HUES48 (cell line): ENCODE measurements around the gene ACOXL.

Source experiments
- H3K27ac ChIP-seq: one replicate; pipeline ENCODE4 v1.7.0; 2013; ENCODE audit warnings: low read depth, low read length, inconsistent platforms
- H3K27me3 ChIP-seq: 2 replicates; pipeline ENCODE4 v1.6.1; 2013; ENCODE audit warnings: mild to moderate bottlenecking, low read length; ENCODE audit not compliant: control insufficient read depth, insufficient read depth
- H3K36me3 ChIP-seq: 2 replicates; pipeline ENCODE4 v1.6.1; 2013; ENCODE audit warnings: low read length; ENCODE audit not compliant: control insufficient read depth, insufficient read depth
- H3K4me1 ChIP-seq: 2 replicates; pipeline ENCODE4 v1.6.1; 2013; ENCODE audit warnings: mild to moderate bottlenecking, low read length; ENCODE audit not compliant: control insufficient read depth, insufficient read depth
- H3K4me3 ChIP-seq: 2 replicates; pipeline ENCODE4 v1.5.1; 2013; ENCODE audit warnings: mild to moderate bottlenecking, low read depth, low read length
- H3K9ac ChIP-seq: 2 replicates; pipeline ENCODE4 v1.6.1; 2013; ENCODE audit warnings: mild to moderate bottlenecking, low read depth, low read length, moderate library complexity
- H3K9me3 ChIP-seq: 2 replicates; pipeline ENCODE4 v1.6.1; 2013; ENCODE audit warnings: low read length; ENCODE audit not compliant: control insufficient read depth, insufficient read depth

ACOXL gene

GRCh38 chr2:110777531-110778311 is 45.3 kb downstream of the ACOXL start:
- H3K27ac ChIP-seq = no peak overlapping the region
- H3K36me3 ChIP-seq = no peaks in the 10 kb centered on the region
- no peaks in the 10 kb centered on the region for H3K9me3 ChIP-seq
- H3K9ac ChIP-seq = no peak overlapping the region
- H3K4me1 ChIP-seq = peaks cover 13% of the 10 kb centered on the region
- no peak overlapping the region for H3K4me3 ChIP-seq
- no peaks in the 10 kb centered on the region for H3K27me3 ChIP-seq

- Histone ChIP-seq H3K27me3 (no peaks in the 10 kb centered on the region), H3K4me3 (no peak overlapping the region), H3K9ac (no peak overlapping the region), H3K9me3 (no peaks in the 10 kb centered on the region), H3K36me3 (peaks cover 6% of the 10 kb centered on the region), H3K27ac (no peak overlapping the region), H3K4me1 (no peaks in the 10 kb centered on the region)
These were observed 48.1 kb downstream of the ACOXL start for GRCh38 chr2:110780461-110780860.

- Histone ChIP-seq H3K4me1 (no peaks in the 10 kb centered on the region), H3K27me3 (no peaks in the 10 kb centered on the region), H3K9ac (no peak overlapping the region), H3K4me3 (no peak overlapping the region), H3K9me3 (no peaks in the 10 kb centered on the region), H3K36me3 (peaks cover 14% of the 10 kb centered on the region), H3K27ac (no peak overlapping the region)
These were observed 51.0 kb downstream of the ACOXL start for GRCh38 chr2:110783196-110783873.

GRCh38 chr2:110784047-110784631 is 51.8 kb downstream of the ACOXL start:
- H3K9me3 ChIP-seq = no peaks in the 10 kb centered on the region
- H3K36me3 ChIP-seq = peaks cover 14% of the 10 kb centered on the region
- H3K4me3 ChIP-seq = no peak overlapping the region
- H3K4me1 ChIP-seq = no peaks in the 10 kb centered on the region
- H3K27ac ChIP-seq = no peak overlapping the region
- H3K27me3 ChIP-seq = no peaks in the 10 kb centered on the region
- no peak overlapping the region for H3K9ac ChIP-seq

GRCh38 chr2:110785439-110785838 is 53.1 kb downstream of the ACOXL start:
- H3K27me3 ChIP-seq = no peaks in the 10 kb centered on the region
- no peak overlapping the region for H3K27ac ChIP-seq
- no peaks in the 10 kb centered on the region for H3K9me3 ChIP-seq
- peaks cover 14% of the 10 kb centered on the region for H3K36me3 ChIP-seq
- no peak overlapping the region for H3K4me3 ChIP-seq
- H3K4me1 ChIP-seq = no peaks in the 10 kb centered on the region
- H3K9ac ChIP-seq = no peak overlapping the region

GRCh38 chr2:110788976-110789375 is 56.6 kb downstream of the ACOXL start:
- Histone ChIP-seq H3K9me3 (no peaks in the 10 kb centered on the region), H3K27ac (no peak overlapping the region), H3K4me1 (no peaks in the 10 kb centered on the region), H3K4me3 (no peak overlapping the region), H3K36me3 (peaks cover 15% of the 10 kb centered on the region), H3K27me3 (no peaks in the 10 kb centered on the region), H3K9ac (no peak overlapping the region)

- H3K4me1 ChIP-seq = no peaks in the 10 kb centered on the region
- H3K27me3 ChIP-seq = no peaks in the 10 kb centered on the region
- no peak overlapping the region for H3K4me3 ChIP-seq
These were observed 57.3 kb downstream of the ACOXL start for GRCh38 chr2:110789706-110790105.

GRCh38 chr2:110790907-110791306 is 58.5 kb downstream of the ACOXL start:
- no peak overlapping the region for H3K9ac ChIP-seq
- H3K27ac ChIP-seq = no peak overlapping the region
- H3K4me3 ChIP-seq = no peak overlapping the region
- no peaks in the 10 kb centered on the region for H3K4me1 ChIP-seq
- peaks cover 14% of the 10 kb centered on the region for H3K36me3 ChIP-seq
- H3K9me3 ChIP-seq = no peaks in the 10 kb centered on the region
- no peaks in the 10 kb centered on the region for H3K27me3 ChIP-seq

More at GRCh38 chr2:110789706-110790105, 57.3 kb downstream of the ACOXL start:
- Histone ChIP-seq H3K9me3 (no peaks in the 10 kb centered on the region), H3K27ac (no peak overlapping the region), H3K9ac (no peak overlapping the region), H3K36me3 (peaks cover 20% of the 10 kb centered on the region)

- no peak overlapping the region for H3K9ac ChIP-seq
- H3K36me3 ChIP-seq = peaks cover 13% of the 10 kb centered on the region
- H3K4me3 ChIP-seq = no peak overlapping the region
- no peaks in the 10 kb centered on the region for H3K9me3 ChIP-seq
- H3K27ac ChIP-seq = no peak overlapping the region
- no peaks in the 10 kb centered on the region for H3K27me3 ChIP-seq
- no peaks in the 10 kb centered on the region for H3K4me1 ChIP-seq
These were observed 59.1 kb downstream of the ACOXL start for GRCh38 chr2:110791435-110791834.

GRCh38 chr2:110793034-110793433 is 60.7 kb downstream of the ACOXL start:
- Histone ChIP-seq H3K36me3 (peaks cover 16% of the 10 kb centered on the region), H3K9me3 (no peaks in the 10 kb centered on the region)

GRCh38 chr2:110794390-110794789 is 62.0 kb downstream of the ACOXL start:
- H3K27me3 ChIP-seq = no peaks in the 10 kb centered on the region
- H3K4me3 ChIP-seq = no peak overlapping the region
- H3K27ac ChIP-seq = no peak overlapping the region
- 0 out of 2 replicates have a peak, but pooled peaks cover 3% of the 10 kb centered on the region for H3K9me3 ChIP-seq
- peaks cover 27% of the 10 kb centered on the region for H3K36me3 ChIP-seq
- no peaks in the 10 kb centered on the region for H3K4me1 ChIP-seq
- no peak overlapping the region for H3K9ac ChIP-seq

More at GRCh38 chr2:110793034-110793433, 60.7 kb downstream of the ACOXL start:
- no peak overlapping the region for H3K9ac ChIP-seq
- no peak overlapping the region for H3K27ac ChIP-seq
- no peaks in the 10 kb centered on the region for H3K4me1 ChIP-seq
- no peak overlapping the region for H3K4me3 ChIP-seq
- no peaks in the 10 kb centered on the region for H3K27me3 ChIP-seq
